ENCODE results near the gene ZSWIM1. TPM values are rescaled to one million over a fixed set of nuclear protein-coding genes. Genes with fewer than 3 reads are reported as not detected.

The ZSWIM1 gene
- total and polyA plus RNA-seq, 10 of the 15 experiments (the other 5 are each of a cell fraction or from before 2014, with no cell fraction given): 2.4 to 16.0 (median 9.8) TPM

DNA sequence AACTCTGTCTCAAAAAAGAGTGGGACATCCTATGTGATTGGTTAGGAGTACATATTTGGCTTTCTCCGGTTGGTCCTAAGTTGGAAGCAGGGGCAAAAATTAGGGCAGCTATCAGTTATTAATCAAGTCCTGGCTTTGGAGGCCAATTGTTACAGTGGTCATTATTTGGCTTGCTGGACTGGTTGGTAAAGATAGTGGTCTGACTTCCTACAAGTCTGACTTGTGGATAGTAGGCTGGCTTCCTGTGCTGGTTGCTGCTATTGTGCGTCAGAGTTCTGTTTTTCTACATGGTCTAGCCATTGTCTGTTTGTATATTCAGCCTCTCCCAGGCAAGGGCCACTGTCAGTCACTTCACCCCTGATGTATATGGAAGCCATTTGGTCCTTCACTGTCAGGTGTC lies 30.8 kb upstream of the ZSWIM1 start:
- Histone ChIP-seq H3K79me2 (ENCODE audit: control insufficient read depth, insufficient read depth, low read length) (peaks cover 3% of the 10 kb centered on the region), H4K20me1 (ENCODE audit: control insufficient read depth, insufficient read depth) (no peaks in the 10 kb centered on the region), H3K9ac (ENCODE audit: control insufficient read depth, insufficient read depth, low read length) (no peak overlapping the region), H3K27ac (ENCODE audit: control insufficient read depth, insufficient read depth) (no peak overlapping the region), H3K9me3 (replicated peaks; ENCODE audit: control insufficient read depth, insufficient read depth, low read length) (no peaks in the 10 kb centered on the region), H3K27me3 (replicated peaks in 1 of 2; ENCODE audit: control insufficient read depth in 2 of 2, insufficient read depth in 2 of 2, low read length in 1 of 2) (no peaks in the 10 kb centered on the region), H3K4me2 (ENCODE audit: control insufficient read depth, insufficient read depth) (no peak overlapping the region), H3K4me3 (no peak overlapping the region), H2AFZ (ENCODE audit: control insufficient read depth, low read depth, low read length) (no peak overlapping the region), H3K36me3 (ENCODE audit: control insufficient read depth in 2 of 2, insufficient read depth in 2 of 2, low read length in 1 of 2) (no peaks in the 10 kb centered on the region), H3K4me1 (ENCODE audit: control insufficient read depth, insufficient read depth, low read length) (no peaks in the 10 kb centered on the region)
- no peak for FAIRE-seq
- ChIA-PET CTCF (interaction anchor here (1.7 kb wide), 1 partner anchor 51 kb away, joined by 6 read pairs; no protein-coding TSS in a partner anchor), SMC1A (ENCODE audit: uncharacterized antibody, unreplicated experiment) (interaction anchor here (1.3 to 1.6 kb wide), 3 partner anchors 9 to 52 kb away, joined by 3 to 4 read pairs (median 3); no protein-coding TSS in a partner anchor), RAD21 (ENCODE audit: unreplicated experiment) (no interaction called here), POLR2A (no interaction called here)
- intact Hi-C loops (cut with micrococcal nuclease; ENCODE audit: unreplicated experiment): no loop called here
- no TSS peak for BruUV-seq (replicated peaks)
- no peak for ATAC-seq
- 100% methylated on average over 2 of the region's 2 CpGs for WGBS (ENCODE audit: insufficient coverage, insufficient replicate concordance, low lambda C conversion rate, missing lambda C conversion rate)
- in situ Hi-C loops (cut with MboI): no loop called here
- no peak for DNase-seq (ENCODE audit: low read depth, low spot score)
- no peak for TF ChIP-seq ZZZ3 (IDR thresholded peaks at IDR 0.05; ENCODE audit: control insufficient read depth, insufficient read length, low read depth)
- TF ChIP-seq, protein P1, sequence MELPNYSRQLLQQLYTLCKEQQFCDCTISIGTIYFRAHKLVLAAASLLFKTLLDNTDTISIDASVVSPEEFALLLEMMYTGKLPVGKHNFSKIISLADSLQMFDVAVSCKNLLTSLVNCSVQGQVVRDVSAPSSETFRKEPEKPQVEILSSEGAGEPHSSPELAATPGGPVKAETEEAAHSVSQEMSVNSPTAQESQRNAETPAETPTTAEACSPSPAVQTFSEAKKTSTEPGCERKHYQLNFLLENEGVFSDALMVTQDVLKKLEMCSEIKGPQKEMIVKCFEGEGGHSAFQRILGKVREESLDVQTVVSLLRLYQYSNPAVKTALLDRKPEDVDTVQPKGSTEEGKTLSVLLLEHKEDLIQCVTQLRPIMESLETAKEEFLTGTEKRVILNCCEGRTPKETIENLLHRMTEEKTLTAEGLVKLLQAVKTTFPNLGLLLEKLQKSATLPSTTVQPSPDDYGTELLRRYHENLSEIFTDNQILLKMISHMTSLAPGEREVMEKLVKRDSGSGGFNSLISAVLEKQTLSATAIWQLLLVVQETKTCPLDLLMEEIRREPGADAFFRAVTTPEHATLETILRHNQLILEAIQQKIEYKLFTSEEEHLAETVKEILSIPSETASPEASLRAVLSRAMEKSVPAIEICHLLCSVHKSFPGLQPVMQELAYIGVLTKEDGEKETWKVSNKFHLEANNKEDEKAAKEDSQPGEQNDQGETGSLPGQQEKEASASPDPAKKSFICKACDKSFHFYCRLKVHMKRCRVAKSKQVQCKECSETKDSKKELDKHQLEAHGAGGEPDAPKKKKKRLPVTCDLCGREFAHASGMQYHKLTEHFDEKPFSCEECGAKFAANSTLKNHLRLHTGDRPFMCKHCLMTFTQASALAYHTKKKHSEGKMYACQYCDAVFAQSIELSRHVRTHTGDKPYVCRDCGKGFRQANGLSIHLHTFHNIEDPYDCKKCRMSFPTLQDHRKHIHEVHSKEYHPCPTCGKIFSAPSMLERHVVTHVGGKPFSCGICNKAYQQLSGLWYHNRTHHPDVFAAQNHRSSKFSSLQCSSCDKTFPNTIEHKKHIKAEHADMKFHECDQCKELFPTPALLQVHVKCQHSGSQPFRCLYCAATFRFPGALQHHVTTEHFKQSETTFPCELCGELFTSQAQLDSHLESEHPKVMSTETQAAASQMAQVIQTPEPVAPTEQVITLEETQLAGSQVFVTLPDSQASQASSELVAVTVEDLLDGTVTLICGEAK (IDR thresholded peaks at IDR 0.05; ENCODE audit: borderline replicate concordance): no peak
- no peak for TF ChIP-seq IKZF1 (conservative IDR thresholded peaks at IDR 0.05)
- TF ChIP-seq EED (IDR thresholded peaks at IDR 0.05; ENCODE audit: low read depth): no peak
- TF ChIP-seq GATAD2B (conservative IDR thresholded peaks at IDR 0.05; ENCODE audit: low read depth): no peak
- no peak for TF ChIP-seq EZH2 (IDR thresholded peaks at IDR 0.05; ENCODE audit: borderline replicate concordance, control insufficient read depth, low read depth, low read length)
- no peak for TF ChIP-seq NR2C1 (IDR thresholded peaks at IDR 0.05)
- TF ChIP-seq CHD1 (IDR thresholded peaks at IDR 0.05; ENCODE audit: low read depth, low read length): no peak
- no peak for TF ChIP-seq RCOR1 (conservative IDR thresholded peaks at IDR 0.05; ENCODE audit: low read depth, low read length)
- TF ChIP-seq NR2C2 (IDR thresholded peaks at IDR 0.05; ENCODE audit: borderline replicate concordance, control insufficient read depth, insufficient read length, low read depth): no peak
- no peak for TF ChIP-seq HDAC2 (IDR thresholded peaks at IDR 0.05)
- no peak for TF ChIP-seq ZBED1 (IDR thresholded peaks at IDR 0.05; ENCODE audit: borderline replicate concordance)
- TF ChIP-seq, protein P2, sequence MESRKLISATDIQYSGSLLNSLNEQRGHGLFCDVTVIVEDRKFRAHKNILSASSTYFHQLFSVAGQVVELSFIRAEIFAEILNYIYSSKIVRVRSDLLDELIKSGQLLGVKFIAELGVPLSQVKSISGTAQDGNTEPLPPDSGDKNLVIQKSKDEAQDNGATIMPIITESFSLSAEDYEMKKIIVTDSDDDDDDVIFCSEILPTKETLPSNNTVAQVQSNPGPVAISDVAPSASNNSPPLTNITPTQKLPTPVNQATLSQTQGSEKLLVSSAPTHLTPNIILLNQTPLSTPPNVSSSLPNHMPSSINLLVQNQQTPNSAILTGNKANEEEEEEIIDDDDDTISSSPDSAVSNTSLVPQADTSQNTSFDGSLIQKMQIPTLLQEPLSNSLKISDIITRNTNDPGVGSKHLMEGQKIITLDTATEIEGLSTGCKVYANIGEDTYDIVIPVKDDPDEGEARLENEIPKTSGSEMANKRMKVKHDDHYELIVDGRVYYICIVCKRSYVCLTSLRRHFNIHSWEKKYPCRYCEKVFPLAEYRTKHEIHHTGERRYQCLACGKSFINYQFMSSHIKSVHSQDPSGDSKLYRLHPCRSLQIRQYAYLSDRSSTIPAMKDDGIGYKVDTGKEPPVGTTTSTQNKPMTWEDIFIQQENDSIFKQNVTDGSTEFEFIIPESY (IDR thresholded peaks at IDR 0.05): no peak
- TF ChIP-seq, protein P3, sequence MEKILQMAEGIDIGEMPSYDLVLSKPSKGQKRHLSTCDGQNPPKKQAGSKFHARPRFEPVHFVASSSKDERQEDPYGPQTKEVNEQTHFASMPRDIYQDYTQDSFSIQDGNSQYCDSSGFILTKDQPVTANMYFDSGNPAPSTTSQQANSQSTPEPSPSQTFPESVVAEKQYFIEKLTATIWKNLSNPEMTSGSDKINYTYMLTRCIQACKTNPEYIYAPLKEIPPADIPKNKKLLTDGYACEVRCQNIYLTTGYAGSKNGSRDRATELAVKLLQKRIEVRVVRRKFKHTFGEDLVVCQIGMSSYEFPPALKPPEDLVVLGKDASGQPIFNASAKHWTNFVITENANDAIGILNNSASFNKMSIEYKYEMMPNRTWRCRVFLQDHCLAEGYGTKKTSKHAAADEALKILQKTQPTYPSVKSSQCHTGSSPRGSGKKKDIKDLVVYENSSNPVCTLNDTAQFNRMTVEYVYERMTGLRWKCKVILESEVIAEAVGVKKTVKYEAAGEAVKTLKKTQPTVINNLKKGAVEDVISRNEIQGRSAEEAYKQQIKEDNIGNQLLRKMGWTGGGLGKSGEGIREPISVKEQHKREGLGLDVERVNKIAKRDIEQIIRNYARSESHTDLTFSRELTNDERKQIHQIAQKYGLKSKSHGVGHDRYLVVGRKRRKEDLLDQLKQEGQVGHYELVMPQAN (conservative IDR thresholded peaks at IDR 0.05): no peak
- no peak for TF ChIP-seq HCFC1 (IDR thresholded peaks at IDR 0.05; ENCODE audit: low read length)
- TF ChIP-seq, protein P4, sequence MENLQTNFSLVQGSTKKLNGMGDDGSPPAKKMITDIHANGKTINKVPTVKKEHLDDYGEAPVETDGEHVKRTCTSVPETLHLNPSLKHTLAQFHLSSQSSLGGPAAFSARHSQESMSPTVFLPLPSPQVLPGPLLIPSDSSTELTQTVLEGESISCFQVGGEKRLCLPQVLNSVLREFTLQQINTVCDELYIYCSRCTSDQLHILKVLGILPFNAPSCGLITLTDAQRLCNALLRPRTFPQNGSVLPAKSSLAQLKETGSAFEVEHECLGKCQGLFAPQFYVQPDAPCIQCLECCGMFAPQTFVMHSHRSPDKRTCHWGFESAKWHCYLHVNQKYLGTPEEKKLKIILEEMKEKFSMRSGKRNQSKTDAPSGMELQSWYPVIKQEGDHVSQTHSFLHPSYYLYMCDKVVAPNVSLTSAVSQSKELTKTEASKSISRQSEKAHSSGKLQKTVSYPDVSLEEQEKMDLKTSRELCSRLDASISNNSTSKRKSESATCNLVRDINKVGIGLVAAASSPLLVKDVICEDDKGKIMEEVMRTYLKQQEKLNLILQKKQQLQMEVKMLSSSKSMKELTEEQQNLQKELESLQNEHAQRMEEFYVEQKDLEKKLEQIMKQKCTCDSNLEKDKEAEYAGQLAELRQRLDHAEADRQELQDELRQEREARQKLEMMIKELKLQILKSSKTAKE (IDR thresholded peaks at IDR 0.05; ENCODE audit: low read depth, poor library complexity, severe bottlenecking): no peak

Measured in GM12878 (cell line).